H9 (cell line): ENCODE measurements around the gene RASGRP3. TPM values are rescaled to one million over a fixed set of nuclear protein-coding genes. Genes with fewer than 3 reads are reported as not detected.

ENCODE experiments used
- DNase-seq: peaks from one replicate; pipeline ENCODE4 v3.0.0-alpha.2; 2017
- H2AFZ ChIP-seq: one replicate; pipeline ENCODE4 v1.6.1; 2013; ENCODE audit warnings: mild to moderate bottlenecking, low read length, control low read depth, moderate library complexity
- H2AK5ac ChIP-seq: 2 replicates; pipeline ENCODE4 v1.6.1; 2013; ENCODE audit warnings: low read length, control low read depth, mixed read lengths; ENCODE audit not compliant: insufficient read length
- H2BK120ac ChIP-seq: one replicate; pipeline ENCODE4 v1.6.1; 2013; ENCODE audit warnings: low read depth, mild to moderate bottlenecking, low read length, control low read depth, inconsistent platforms; ENCODE audit not compliant: poor library complexity, severe bottlenecking
- H2BK12ac ChIP-seq: 2 replicates; pipeline ENCODE4 v1.6.1; 2013; ENCODE audit warnings: low read length, control low read depth, mixed read lengths, low read depth; ENCODE audit not compliant: insufficient read length
- H2BK15ac ChIP-seq: 2 replicates; pipeline ENCODE4 v1.6.1; 2013; ENCODE audit warnings: low read depth, low read length, control low read depth
- H2BK20ac ChIP-seq: one replicate; pipeline ENCODE4 v1.6.1; 2013; ENCODE audit warnings: low read depth, mild to moderate bottlenecking, low read length, control low read depth, inconsistent platforms; ENCODE audit not compliant: poor library complexity, severe bottlenecking
- H2BK5ac ChIP-seq: 2 replicates; pipeline ENCODE4 v1.6.1; 2013; ENCODE audit warnings: low read length, control low read depth, mixed read lengths; ENCODE audit not compliant: insufficient read length
- H3K14ac ChIP-seq: 2 replicates; pipeline ENCODE4 v1.6.1; 2013; ENCODE audit warnings: low read length, control low read depth; ENCODE audit not compliant: insufficient read depth
- H3K18ac ChIP-seq: 2 replicates; pipeline ENCODE4 v1.6.1; 2013; ENCODE audit warnings: low read depth, mild to moderate bottlenecking, mixed read lengths, low read length, control low read depth; ENCODE audit not compliant: insufficient read length
- H3K23ac ChIP-seq: 2 replicates; pipeline ENCODE4 v1.6.1; 2013; ENCODE audit warnings: low read length, control low read depth, mixed read lengths, low read depth; ENCODE audit not compliant: insufficient read length
- H3K23me2 ChIP-seq: 2 replicates; pipeline ENCODE4 v1.6.1; 2013; ENCODE audit warnings: low read depth, mild to moderate bottlenecking, mixed read lengths, low read length, control low read depth; ENCODE audit not compliant: insufficient read length, poor library complexity, severe bottlenecking
- H3K27ac ChIP-seq: 2 replicates; pipeline ENCODE4 v1.5.1; 2013; ENCODE audit warnings: low read length, control low read depth, mixed read lengths, low read depth; ENCODE audit not compliant: insufficient read length
- H3K27me3 ChIP-seq: 2 replicates; pipeline ENCODE4 v1.6.1; 2013; ENCODE audit warnings: low read length, control low read depth, inconsistent platforms; ENCODE audit not compliant: insufficient read depth
- H3K4ac ChIP-seq: 2 replicates; pipeline ENCODE4 v1.6.1; 2013; ENCODE audit warnings: low read depth, mild to moderate bottlenecking, control low read depth, inconsistent platforms, low read length, moderate library complexity
- H3K4me1 ChIP-seq: 2 replicates; pipeline ENCODE4 v1.6.1; 2013; ENCODE audit warnings: low read length, control low read depth, inconsistent platforms; ENCODE audit not compliant: insufficient read depth
- H3K4me2 ChIP-seq: 2 replicates; pipeline ENCODE4 v1.6.1; 2013; ENCODE audit warnings: low read length, control low read depth, mixed read lengths; ENCODE audit not compliant: insufficient read length, insufficient read depth
- H3K56ac ChIP-seq: 2 replicates; pipeline ENCODE4 v1.6.1; 2013; ENCODE audit warnings: low read depth, mild to moderate bottlenecking, mixed read lengths, low read length, control low read depth; ENCODE audit not compliant: insufficient read length
- H3K79me1 ChIP-seq: 2 replicates; pipeline ENCODE4 v1.6.1; 2013; ENCODE audit warnings: low read depth, mild to moderate bottlenecking, moderate library complexity, low read length, control low read depth, inconsistent platforms; ENCODE audit not compliant: insufficient read depth, poor library complexity, severe bottlenecking
- H3K79me2 ChIP-seq: 2 replicates; pipeline ENCODE4 v1.6.1; 2013; ENCODE audit warnings: low read length, control low read depth, inconsistent platforms; ENCODE audit not compliant: insufficient read depth
- H3K9ac ChIP-seq: 2 replicates; pipeline ENCODE4 v1.6.1; 2013; ENCODE audit warnings: low read length, control low read depth, mixed read lengths; ENCODE audit not compliant: insufficient read length; ENCODE audit errors: extremely low read depth
- H3K9me3 ChIP-seq: one replicate; pipeline ENCODE4 v1.6.1; 2013; ENCODE audit warnings: low read depth, low read length, inconsistent platforms; ENCODE audit not compliant: control insufficient read depth
- H3T11ph ChIP-seq: one replicate; pipeline ENCODE4 v1.6.1; 2013; ENCODE audit warnings: mild to moderate bottlenecking, low read length, control low read depth, inconsistent platforms
- H4K20me1 ChIP-seq: one replicate; pipeline ENCODE4 v1.6.1; 2013; ENCODE audit not compliant: control insufficient read depth, insufficient read length, insufficient read depth
- H4K5ac ChIP-seq: 2 replicates; pipeline ENCODE4 v1.6.1; 2013; ENCODE audit warnings: low read depth, mild to moderate bottlenecking, mixed read lengths, low read length, control low read depth; ENCODE audit not compliant: insufficient read length
- H4K8ac ChIP-seq: replicated peaks from 2 replicates; pipeline ENCODE4 v1.6.1; 2013; ENCODE audit warnings: low read length, control low read depth, mixed read lengths, low read depth; ENCODE audit not compliant: insufficient read length
- H4K91ac ChIP-seq: 2 replicates; pipeline ENCODE4 v1.6.1; 2013; ENCODE audit warnings: low read depth, mild to moderate bottlenecking, moderate library complexity, mixed read lengths, low read length, control low read depth; ENCODE audit not compliant: insufficient read length
- H3K27ac Mint-ChIP-seq, 3 experiments: 2 replicates in 2 of 3; 3 replicates in 1 of 3; pipeline ENCODE4 v1.8.0; 2020 to 2021; ENCODE audit warnings: mixed read lengths in 3 of 3, mild to moderate bottlenecking in 1 of 3, moderate library complexity in 1 of 3
- H3K27me3 Mint-ChIP-seq: 2 replicates; pipeline ENCODE4 v1.8.0; 2021; ENCODE audit warnings: low read depth, mild to moderate bottlenecking, moderate library complexity, mixed read lengths
- H3K36me3 Mint-ChIP-seq, 3 experiments: 2 replicates in 2 of 3; 3 replicates in 1 of 3; pipeline ENCODE4 v1.8.0; 2020 to 2021; ENCODE audit warnings: low read depth in 3 of 3, mixed read lengths in 3 of 3; ENCODE audit not compliant: insufficient read depth in 1 of 3
- H3K4me1 Mint-ChIP-seq, 2 experiments: 2 replicates each; pipeline ENCODE4 v1.8.0; 2020; ENCODE audit warnings: mixed read lengths in 2 of 2
- H3K4me3 Mint-ChIP-seq, 2 experiments: 2 replicates in 1 of 2; 3 replicates in 1 of 2; pipeline ENCODE4 v1.8.0; 2020 to 2021; ENCODE audit warnings: mild to moderate bottlenecking in 2 of 2, mixed read lengths in 2 of 2, moderate library complexity in 1 of 2
- H3K9me3 Mint-ChIP-seq, 2 experiments: 2 replicates in 1 of 2; 3 replicates in 1 of 2; pipeline ENCODE4 v1.8.0; 2020; ENCODE audit warnings: mild to moderate bottlenecking in 2 of 2, mixed read lengths in 2 of 2, moderate library complexity in 1 of 2
- WGBS: extraction: QIAGEN DNeasy Blood & Tissue Kit; methylation state at CpG from one replicate; pipeline ENCODE4 v1.1.7; 2013; ENCODE audit warnings: missing lambda C conversion rate, low lambda C conversion rate, mixed read lengths; ENCODE audit not compliant: insufficient read length; ENCODE audit errors: extremely low coverage; 5-methylcytosine and 5-hydroxymethylcytosine counted together
- total RNA-seq: library from RNA; stranded (reverse); gene quantifications from 2 replicates; pipeline ENCODE4 v1.2.1, GENCODE V29; 2021
- TF ChIP-seq, protein P1 (sequence below): fragments of 200-600 bp; sonication (generic); conservative IDR thresholded peaks from 3 replicates; pipeline ENCODE4 v1.8.0; 2021; ENCODE audit warnings: antibody characterized with exemption, mild to moderate bottlenecking

The RASGRP3 gene
- total RNA-seq, 1 experiment from 2014 or later, result not detected

DNA sequence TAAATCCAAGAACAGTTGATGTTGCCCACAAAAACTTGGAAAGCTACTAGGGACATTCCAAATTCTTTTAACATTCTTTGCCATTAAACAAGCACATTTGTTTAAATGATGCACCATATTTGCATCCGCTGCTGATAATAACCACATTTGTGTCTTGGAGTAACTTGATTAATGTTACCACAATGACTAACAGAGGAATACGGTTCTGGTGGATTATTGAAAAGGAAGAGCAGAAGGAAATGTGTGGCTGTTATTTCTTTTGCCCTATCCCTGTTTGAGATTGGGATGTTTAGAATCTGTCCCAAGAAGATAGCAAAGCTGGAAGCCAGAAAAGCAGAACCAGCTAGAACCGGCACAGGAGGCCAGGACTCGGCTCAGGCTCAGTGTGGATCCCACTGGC lies 39.2 kb upstream of the RASGRP3 start:
- TF ChIP-seq, protein P1, sequence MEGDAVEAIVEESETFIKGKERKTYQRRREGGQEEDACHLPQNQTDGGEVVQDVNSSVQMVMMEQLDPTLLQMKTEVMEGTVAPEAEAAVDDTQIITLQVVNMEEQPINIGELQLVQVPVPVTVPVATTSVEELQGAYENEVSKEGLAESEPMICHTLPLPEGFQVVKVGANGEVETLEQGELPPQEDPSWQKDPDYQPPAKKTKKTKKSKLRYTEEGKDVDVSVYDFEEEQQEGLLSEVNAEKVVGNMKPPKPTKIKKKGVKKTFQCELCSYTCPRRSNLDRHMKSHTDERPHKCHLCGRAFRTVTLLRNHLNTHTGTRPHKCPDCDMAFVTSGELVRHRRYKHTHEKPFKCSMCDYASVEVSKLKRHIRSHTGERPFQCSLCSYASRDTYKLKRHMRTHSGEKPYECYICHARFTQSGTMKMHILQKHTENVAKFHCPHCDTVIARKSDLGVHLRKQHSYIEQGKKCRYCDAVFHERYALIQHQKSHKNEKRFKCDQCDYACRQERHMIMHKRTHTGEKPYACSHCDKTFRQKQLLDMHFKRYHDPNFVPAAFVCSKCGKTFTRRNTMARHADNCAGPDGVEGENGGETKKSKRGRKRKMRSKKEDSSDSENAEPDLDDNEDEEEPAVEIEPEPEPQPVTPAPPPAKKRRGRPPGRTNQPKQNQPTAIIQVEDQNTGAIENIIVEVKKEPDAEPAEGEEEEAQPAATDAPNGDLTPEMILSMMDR, result no peak
- no peak overlapping the region for H2AK5ac ChIP-seq
- Mint-ChIP-seq H3K9me3 (no peaks in the 10 kb centered on the region), H3K27me3 (no peaks in the 10 kb centered on the region), H3K4me3 (no peak overlapping the region), H3K4me1 (peaks cover 5 to 10% of the 10 kb centered on the region in 2 experiments; a peak in 3 of 4 replicates), H3K36me3 (no peaks in the 10 kb centered on the region), H3K27ac (no peak overlapping the region)
- no peaks in the 10 kb centered on the region for H3K4me1 ChIP-seq
- H3K23me2 ChIP-seq, result no peaks in the 10 kb centered on the region
- no peak overlapping the region for H4K91ac ChIP-seq
- H2BK5ac ChIP-seq, result no peak overlapping the region
- DNase-seq, result no peak
- no peak overlapping the region for H4K5ac ChIP-seq
- no peak overlapping the region for H3K9ac ChIP-seq
- H3K79me2 ChIP-seq, result no peaks in the 10 kb centered on the region
- no peak overlapping the region for H2BK120ac ChIP-seq
- no peak overlapping the region for H3T11ph ChIP-seq
- no peak overlapping the region for H2BK15ac ChIP-seq
- H3K56ac ChIP-seq, result no peak overlapping the region
- no peak overlapping the region for H2BK20ac ChIP-seq
- H3K14ac ChIP-seq, result no peak overlapping the region
- no peaks in the 10 kb centered on the region for H3K79me1 ChIP-seq
- WGBS, result no CpG with 5 or more reads among the region's 4 CpGs
- H2AFZ ChIP-seq, result no peak overlapping the region
- no peak overlapping the region for H4K8ac ChIP-seq
- H3K23ac ChIP-seq, result no peak overlapping the region
- no peaks in the 10 kb centered on the region for H3K9me3 ChIP-seq
- no peak overlapping the region for H3K18ac ChIP-seq
- H4K20me1 ChIP-seq, result no peaks in the 10 kb centered on the region
- no peak overlapping the region for H3K27ac ChIP-seq
- no peak overlapping the region for H2BK12ac ChIP-seq
- no peak overlapping the region for H3K4me2 ChIP-seq
- no peak overlapping the region for H3K4ac ChIP-seq
- no peaks in the 10 kb centered on the region for H3K27me3 ChIP-seq
